SKM-1 (cell line): ENCODE measurements around the gene OR10T2.
"Not testable (repeated sequence)": the region's sequence is repeated elsewhere in the genome, so short reads cannot be mapped to it uniquely, and the experiment has no call there.

Experiments used
- DNase-seq: peaks from one replicate; lab custom pipeline; 2025; ENCODE audit not compliant: unreplicated experiment; lab: John Stamatoyannopoulos, UW

OR10T2 gene

GRCh38 chr1:158356616-158357015 is 42.6 kb downstream of the OR10T2 start:
- DNase-seq = no peak

GRCh38 chr1:158355773-158356285 is 43.4 kb downstream of the OR10T2 start:
- DNase-seq = no peak

GRCh38 chr1:158354255-158354654 is 45.0 kb downstream of the OR10T2 start:
- DNase-seq = no peak

GRCh38 chr1:158353303-158354075 is 45.8 kb downstream of the OR10T2 start, which contains the start of gene CD1E:
Gene CD1E (plus strand): TSS chr1:158353894. CDS start chr1:158353989, 95 bp downstream.
- no peak for DNase-seq

GRCh38 chr1:158348946-158349345 is 50.3 kb downstream of the OR10T2 start:
- not testable (repeated sequence) for DNase-seq
